Immature natural killer cell (primary cell): Measurements from ENCODE around the gene ZNHIT6. TPM values are rescaled to one million over a fixed set of nuclear protein-coding genes. Genes with fewer than 3 reads are reported as not detected.

Experiments
- DNase-seq, 3 donors: peaks; one replicate each; pipeline ENCODE4 v3.0.0; 2022; ENCODE audit warnings: mixed read lengths in 1 of 3
- H3K27ac Mint-ChIP-seq, 6 donors: one replicate each; pipeline ENCODE4 v1.8.0; 2020; ENCODE audit warnings: mixed read lengths in 6 of 6, mild to moderate bottlenecking in 5 of 6, inconsistent platforms in 4 of 6, moderate library complexity in 3 of 6
- H3K27me3 Mint-ChIP-seq, 3 donors: one replicate each; pipeline ENCODE4 v1.8.0; 2020 to 2021; ENCODE audit warnings: low read depth in 3 of 3, mild to moderate bottlenecking in 3 of 3, mixed read lengths in 3 of 3, moderate library complexity in 3 of 3, inconsistent platforms in 1 of 3
- H3K36me3 Mint-ChIP-seq, 3 donors: one replicate each; pipeline ENCODE4 v1.8.0; 2020; ENCODE audit warnings: mixed read lengths in 3 of 3, inconsistent platforms in 2 of 3, mild to moderate bottlenecking in 2 of 3
- H3K4me1 Mint-ChIP-seq, 2 donors: one replicate each; pipeline ENCODE4 v1.8.0; 2020; ENCODE audit warnings: inconsistent platforms in 2 of 2, mild to moderate bottlenecking in 2 of 2, mixed read lengths in 2 of 2, moderate library complexity in 1 of 2
- H3K4me3 Mint-ChIP-seq, 5 donors: one replicate each; pipeline ENCODE4 v1.8.0; 2020; ENCODE audit warnings: mild to moderate bottlenecking in 5 of 5, mixed read lengths in 5 of 5, inconsistent platforms in 3 of 5, moderate library complexity in 3 of 5
- H3K9me3 Mint-ChIP-seq, 6 donors: one replicate each; pipeline ENCODE4 v1.8.0; 2020; ENCODE audit warnings: mild to moderate bottlenecking in 6 of 6, mixed read lengths in 6 of 6, inconsistent platforms in 4 of 6, moderate library complexity in 3 of 6
- polyA plus RNA-seq, 3 donors: library from polyadenylated mRNA; unstranded; fragments of 300-500 nt; fragmentation: Illumina TruSeq; gene quantifications; one replicate each; pipeline ENCODE4 v1.2.3, GENCODE V29; 2021

Gene ZNHIT6
- polyA plus RNA-seq, 3 donors from 2014 or later: 6.0 to 17.4 (median 6.3) TPM

GRCh38 chr1:85623061-85623471, 85.2 kb downstream of the ZNHIT6 start:
- Mint-ChIP-seq H3K36me3 (peaks cover 58 to 75% (median 66%) of the 10 kb centered on the region in 3 donors), H3K9me3 (peaks cover 13 to 32% (median 21%) of the 10 kb centered on the region in 6 donors), H3K4me3 (no peak overlapping the region), H3K27me3 (peaks cover 3 to 6% (median 3%) of the 10 kb centered on the region in 3 donors), H3K27ac (no peak overlapping the region), H3K4me1 (no peaks in the 10 kb centered on the region)
- no peak for DNase-seq

- no peak for DNase-seq
- Mint-ChIP-seq H3K4me1 (no peaks in the 10 kb centered on the region), H3K4me3 (no peak overlapping the region), H3K27ac (no peak overlapping the region), H3K9me3 (peaks cover 13 to 32% (median 22%) of the 10 kb centered on the region in 6 donors), H3K36me3 (peaks cover 58 to 63% (median 58%) of the 10 kb centered on the region in 3 donors), H3K27me3 (peaks cover 3 to 6% (median 3%) of the 10 kb centered on the region in 3 donors)
Observed at GRCh38 chr1:85621430-85621829, 86.8 kb downstream of the ZNHIT6 start.

GRCh38 chr1:85617633-85618100, 90.6 kb downstream of the ZNHIT6 start:
- Mint-ChIP-seq H3K4me1 (no peaks in the 10 kb centered on the region), H3K4me3 (no peak overlapping the region), H3K27ac (no peak overlapping the region), H3K9me3 (peaks cover 13 to 26% (median 19%) of the 10 kb centered on the region in 6 donors), H3K36me3 (peaks cover 31 to 38% (median 36%) of the 10 kb centered on the region in 3 donors), H3K27me3 (peaks cover 1 to 11% (median 7%) of the 10 kb centered on the region in 3 donors)
- DNase-seq: no peak

- H3K36me3 Mint-ChIP-seq: peaks cover 22 to 29% (median 27%) of the 10 kb centered on the region in 3 donors
- peaks cover 3 to 9% (median 4%) of the 10 kb centered on the region in 3 donors for H3K27me3 Mint-ChIP-seq
- no peak overlapping the region for H3K4me3 Mint-ChIP-seq
- no peaks in the 10 kb centered on the region for H3K4me1 Mint-ChIP-seq
- no peak overlapping the region for H3K27ac Mint-ChIP-seq
- H3K9me3 Mint-ChIP-seq: peaks cover 8 to 17% (median 12%) of the 10 kb centered on the region in 6 donors
- DNase-seq: no peak
Observed at GRCh38 chr1:85616736-85617135, 91.5 kb downstream of the ZNHIT6 start.

GRCh38 chr1:85616364-85616705, 91.9 kb downstream of the ZNHIT6 start:
- Mint-ChIP-seq H3K9me3 (peaks cover 7 to 13% (median 10%) of the 10 kb centered on the region in 6 donors), H3K4me3 (no peak overlapping the region), H3K27me3 (peaks cover 2 to 9% (median 4%) of the 10 kb centered on the region in 3 donors), H3K27ac (no peak overlapping the region), H3K36me3 (peaks cover 20 to 26% (median 25%) of the 10 kb centered on the region in 3 donors), H3K4me1 (no peaks in the 10 kb centered on the region)
- no peak for DNase-seq

- Mint-ChIP-seq H3K27ac (no peak overlapping the region), H3K4me1 (no peaks in the 10 kb centered on the region)
Observed at GRCh38 chr1:85615586-85616363, 92.5 kb downstream of the ZNHIT6 start.

GRCh38 chr1:85612704-85613361, 95.4 kb downstream of the ZNHIT6 start:
- DNase-seq: no peak
- H3K36me3 Mint-ChIP-seq: peaks cover 2 to 9% (median 6%) of the 10 kb centered on the region in 3 donors
- no peak overlapping the region for H3K4me3 Mint-ChIP-seq

More at GRCh38 chr1:85615586-85616363, 92.5 kb downstream of the ZNHIT6 start:
- Mint-ChIP-seq H3K36me3 (peaks cover 14 to 21% (median 19%) of the 10 kb centered on the region in 3 donors), H3K4me3 (no peak overlapping the region), H3K9me3 (peaks cover 3 to 7% (median 6%) of the 10 kb centered on the region in 6 donors), H3K27me3 (peaks cover 2 to 7% (median 4%) of the 10 kb centered on the region in 3 donors)
- no peak for DNase-seq

GRCh38 chr1:85611856-85612255, 96.4 kb downstream of the ZNHIT6 start:
- Mint-ChIP-seq H3K4me3 (no peak overlapping the region), H3K36me3 (peaks cover 0 to 2% (median 0%) of the 10 kb centered on the region in 3 donors), H3K27me3 (peaks cover 2 to 7% (median 4%) of the 10 kb centered on the region in 3 donors), H3K4me1 (no peaks in the 10 kb centered on the region), H3K27ac (no peak overlapping the region), H3K9me3 (peaks cover 0 to 2% (median 0%) of the 10 kb centered on the region in 6 donors)
- no peak for DNase-seq

More at GRCh38 chr1:85612704-85613361, 95.4 kb downstream of the ZNHIT6 start:
- H3K4me1 Mint-ChIP-seq: no peaks in the 10 kb centered on the region
- H3K27me3 Mint-ChIP-seq: peaks cover 2 to 7% (median 4%) of the 10 kb centered on the region in 3 donors
- no peak overlapping the region for H3K27ac Mint-ChIP-seq
- peaks cover 0 to 2% (median 0%) of the 10 kb centered on the region in 6 donors for H3K9me3 Mint-ChIP-seq

GRCh38 chr1:85611425-85611824, 96.8 kb downstream of the ZNHIT6 start:
- no peak for DNase-seq
- Mint-ChIP-seq H3K4me3 (no peak overlapping the region), H3K27ac (no peak overlapping the region), H3K36me3 (no peaks in the 10 kb centered on the region), H3K27me3 (peaks cover 2 to 7% (median 4%) of the 10 kb centered on the region in 3 donors), H3K9me3 (peaks cover 0 to 2% (median 0%) of the 10 kb centered on the region in 6 donors), H3K4me1 (no peaks in the 10 kb centered on the region)

- no peak overlapping the region for H3K4me3 Mint-ChIP-seq
- DNase-seq: no peak
Observed at GRCh38 chr1:85609976-85610375, 98.3 kb downstream of the ZNHIT6 start.

GRCh38 chr1:85608851-85609250, 99.4 kb downstream of the ZNHIT6 start:
- no peak overlapping the region for H3K27ac Mint-ChIP-seq
- H3K27me3 Mint-ChIP-seq: peaks cover 4 to 6% (median 5%) of the 10 kb centered on the region in 3 donors
- peaks cover 0 to 2% (median 0%) of the 10 kb centered on the region in 6 donors for H3K9me3 Mint-ChIP-seq
- no peak for DNase-seq
- no peak overlapping the region for H3K4me3 Mint-ChIP-seq
- H3K36me3 Mint-ChIP-seq: no peaks in the 10 kb centered on the region
- no peaks in the 10 kb centered on the region for H3K4me1 Mint-ChIP-seq

More at GRCh38 chr1:85609976-85610375, 98.3 kb downstream of the ZNHIT6 start:
- H3K27me3 Mint-ChIP-seq: peaks cover 5 to 6% (median 5%) of the 10 kb centered on the region in 3 donors
- H3K27ac Mint-ChIP-seq: no peak overlapping the region
- no peaks in the 10 kb centered on the region for H3K4me1 Mint-ChIP-seq
- peaks cover 0 to 2% (median 0%) of the 10 kb centered on the region in 6 donors for H3K9me3 Mint-ChIP-seq
- no peaks in the 10 kb centered on the region for H3K36me3 Mint-ChIP-seq

GRCh38 chr1:85607921-85608265, 100.3 kb downstream of the ZNHIT6 start:
- peaks cover 0 to 2% (median 0%) of the 10 kb centered on the region in 6 donors for H3K9me3 Mint-ChIP-seq
- H3K4me3 Mint-ChIP-seq: no peak overlapping the region
- DNase-seq: no peak
- no peaks in the 10 kb centered on the region for H3K36me3 Mint-ChIP-seq
- H3K4me1 Mint-ChIP-seq: no peaks in the 10 kb centered on the region
- peaks cover 1 to 5% (median 3%) of the 10 kb centered on the region in 3 donors for H3K27me3 Mint-ChIP-seq
- no peak overlapping the region for H3K27ac Mint-ChIP-seq

- DNase-seq: no peak
- no peak overlapping the region for H3K4me3 Mint-ChIP-seq
- H3K27ac Mint-ChIP-seq: no peak overlapping the region
- H3K9me3 Mint-ChIP-seq: peaks cover 0 to 2% (median 0%) of the 10 kb centered on the region in 6 donors
- H3K36me3 Mint-ChIP-seq: no peaks in the 10 kb centered on the region
- no peaks in the 10 kb centered on the region for H3K4me1 Mint-ChIP-seq
- peaks cover 2 to 5% (median 3%) of the 10 kb centered on the region in 3 donors for H3K27me3 Mint-ChIP-seq
Observed at GRCh38 chr1:85607126-85607920, 100.9 kb downstream of the ZNHIT6 start.
